Measurements from ENCODE around the gene LMAN1L. TPM values are rescaled to one million over a fixed set of nuclear protein-coding genes. Genes with fewer than 3 reads are reported as not detected.

LMAN1L gene
- total RNA-seq (under 1 TPM in 1 of 2 donors, not detected in 1; 0.08 TPM), polyA plus RNA-seq (not detected)

DNA sequence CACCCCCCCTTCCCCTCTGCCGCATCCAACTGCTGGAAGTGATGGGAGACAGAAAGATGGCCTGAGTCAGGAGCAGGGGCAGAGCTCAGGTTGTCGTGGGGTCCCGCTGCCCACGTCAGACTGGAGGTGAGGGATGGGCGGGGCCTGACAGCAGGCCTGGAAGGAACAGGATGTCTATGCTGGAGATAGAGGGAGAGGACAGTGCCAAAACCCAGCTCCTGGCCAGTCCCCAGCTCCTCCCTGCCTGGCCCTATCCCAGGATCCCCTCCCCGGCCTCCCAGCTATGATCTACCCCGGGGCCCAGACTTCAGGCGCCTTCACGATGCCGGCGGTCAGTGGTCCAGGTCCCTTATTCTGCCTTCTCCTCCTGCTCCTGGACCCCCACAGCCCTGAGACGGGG is at the start of gene LMAN1L:
Gene LMAN1L (plus strand): TSS at position 303 of the 400 bp plus-strand sequence. CDS start 20 bp downstream, at position 323.
- TF ChIP-seq, protein P1, sequence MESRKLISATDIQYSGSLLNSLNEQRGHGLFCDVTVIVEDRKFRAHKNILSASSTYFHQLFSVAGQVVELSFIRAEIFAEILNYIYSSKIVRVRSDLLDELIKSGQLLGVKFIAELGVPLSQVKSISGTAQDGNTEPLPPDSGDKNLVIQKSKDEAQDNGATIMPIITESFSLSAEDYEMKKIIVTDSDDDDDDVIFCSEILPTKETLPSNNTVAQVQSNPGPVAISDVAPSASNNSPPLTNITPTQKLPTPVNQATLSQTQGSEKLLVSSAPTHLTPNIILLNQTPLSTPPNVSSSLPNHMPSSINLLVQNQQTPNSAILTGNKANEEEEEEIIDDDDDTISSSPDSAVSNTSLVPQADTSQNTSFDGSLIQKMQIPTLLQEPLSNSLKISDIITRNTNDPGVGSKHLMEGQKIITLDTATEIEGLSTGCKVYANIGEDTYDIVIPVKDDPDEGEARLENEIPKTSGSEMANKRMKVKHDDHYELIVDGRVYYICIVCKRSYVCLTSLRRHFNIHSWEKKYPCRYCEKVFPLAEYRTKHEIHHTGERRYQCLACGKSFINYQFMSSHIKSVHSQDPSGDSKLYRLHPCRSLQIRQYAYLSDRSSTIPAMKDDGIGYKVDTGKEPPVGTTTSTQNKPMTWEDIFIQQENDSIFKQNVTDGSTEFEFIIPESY (IDR thresholded peaks at IDR 0.05) = no peak
- TF ChIP-seq YY1 (IDR thresholded peaks at IDR 0.05) = no peak
- TF ChIP-seq JUND (IDR thresholded peaks at IDR 0.05) = no peak
- TF ChIP-seq HNF4G (IDR thresholded peaks at IDR 0.05) = no peak

DNA sequence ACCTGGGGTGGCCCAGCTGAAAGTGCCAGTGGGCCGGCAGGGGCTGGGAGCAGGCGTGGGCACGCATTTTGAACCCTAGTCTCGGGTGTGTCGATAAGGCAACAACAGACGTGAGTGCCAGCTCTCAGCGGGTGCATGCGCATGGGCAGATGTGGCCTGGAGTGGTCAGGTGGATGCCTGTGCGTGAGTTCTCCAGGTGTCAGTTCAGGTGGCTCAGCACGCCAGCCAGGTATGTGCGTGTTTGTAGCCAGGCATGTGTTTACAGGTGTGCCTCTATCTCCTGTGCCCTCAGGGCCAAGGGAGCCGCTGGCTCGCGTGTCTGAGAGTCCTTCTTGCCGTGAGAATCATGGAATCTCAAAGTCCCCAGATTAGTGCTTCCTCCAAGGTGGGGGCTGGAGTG is 49.2 kb upstream of the LMAN1L start:
- TF ChIP-seq GABPA (IDR thresholded peaks at IDR 0.05 in 1 of 2, conservative IDR thresholded peaks at IDR 0.05 in 1 of 2) (no peak), SP1 (IDR thresholded peaks at IDR 0.05) (no peak), YY1 (IDR thresholded peaks at IDR 0.05) (no peak), FOXA1 (IDR thresholded peaks at IDR 0.05) (no peak), RAD21 (IDR thresholded peaks at IDR 0.05) (no peak), JUND (IDR thresholded peaks at IDR 0.05) (no peak), HNF4A (conservative IDR thresholded peaks at IDR 0.05) (no peak), HNF4G (IDR thresholded peaks at IDR 0.05) (no peak), TAF1 (conservative IDR thresholded peaks at IDR 0.05) (no peak), CTCF (IDR thresholded peaks at IDR 0.05; ENCODE audit: low read depth, low read length, missing input control) (no peak), NR2F2 (IDR thresholded peaks at IDR 0.05) (no peak)
- TF ChIP-seq, protein P1 (IDR thresholded peaks at IDR 0.05) = no peak
- TF ChIP-seq, protein P2, sequence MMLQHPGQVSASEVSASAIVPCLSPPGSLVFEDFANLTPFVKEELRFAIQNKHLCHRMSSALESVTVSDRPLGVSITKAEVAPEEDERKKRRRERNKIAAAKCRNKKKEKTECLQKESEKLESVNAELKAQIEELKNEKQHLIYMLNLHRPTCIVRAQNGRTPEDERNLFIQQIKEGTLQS (IDR thresholded peaks at IDR 0.05) = no peak
- TF ChIP-seq, protein P3, sequence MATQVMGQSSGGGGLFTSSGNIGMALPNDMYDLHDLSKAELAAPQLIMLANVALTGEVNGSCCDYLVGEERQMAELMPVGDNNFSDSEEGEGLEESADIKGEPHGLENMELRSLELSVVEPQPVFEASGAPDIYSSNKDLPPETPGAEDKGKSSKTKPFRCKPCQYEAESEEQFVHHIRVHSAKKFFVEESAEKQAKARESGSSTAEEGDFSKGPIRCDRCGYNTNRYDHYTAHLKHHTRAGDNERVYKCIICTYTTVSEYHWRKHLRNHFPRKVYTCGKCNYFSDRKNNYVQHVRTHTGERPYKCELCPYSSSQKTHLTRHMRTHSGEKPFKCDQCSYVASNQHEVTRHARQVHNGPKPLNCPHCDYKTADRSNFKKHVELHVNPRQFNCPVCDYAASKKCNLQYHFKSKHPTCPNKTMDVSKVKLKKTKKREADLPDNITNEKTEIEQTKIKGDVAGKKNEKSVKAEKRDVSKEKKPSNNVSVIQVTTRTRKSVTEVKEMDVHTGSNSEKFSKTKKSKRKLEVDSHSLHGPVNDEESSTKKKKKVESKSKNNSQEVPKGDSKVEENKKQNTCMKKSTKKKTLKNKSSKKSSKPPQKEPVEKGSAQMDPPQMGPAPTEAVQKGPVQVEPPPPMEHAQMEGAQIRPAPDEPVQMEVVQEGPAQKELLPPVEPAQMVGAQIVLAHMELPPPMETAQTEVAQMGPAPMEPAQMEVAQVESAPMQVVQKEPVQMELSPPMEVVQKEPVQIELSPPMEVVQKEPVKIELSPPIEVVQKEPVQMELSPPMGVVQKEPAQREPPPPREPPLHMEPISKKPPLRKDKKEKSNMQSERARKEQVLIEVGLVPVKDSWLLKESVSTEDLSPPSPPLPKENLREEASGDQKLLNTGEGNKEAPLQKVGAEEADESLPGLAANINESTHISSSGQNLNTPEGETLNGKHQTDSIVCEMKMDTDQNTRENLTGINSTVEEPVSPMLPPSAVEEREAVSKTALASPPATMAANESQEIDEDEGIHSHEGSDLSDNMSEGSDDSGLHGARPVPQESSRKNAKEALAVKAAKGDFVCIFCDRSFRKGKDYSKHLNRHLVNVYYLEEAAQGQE (IDR thresholded peaks at IDR 0.05) = no peak
- 38% methylated on average over 15 of the region's 15 CpGs for WGBS
- H3K36me3 ChIP-seq (ENCODE audit: control insufficient read depth in 4 of 4, insufficient read depth in 3 of 4, low read depth in 1 of 4, low read length in 3 of 4) = no peaks in the 10 kb centered on the region
- H3K27ac ChIP-seq (ENCODE audit: low read depth in 1 of 2, low read length in 2 of 2) = no peak overlapping the region
- H3K27me3 ChIP-seq (ENCODE audit: control insufficient read depth in 4 of 4, insufficient read depth in 4 of 4, low read length in 3 of 4) = no peaks in the 10 kb centered on the region
- DNase-seq (ENCODE audit: low spot score) = no peak
- no peaks in the 10 kb centered on the region for H3K9me3 ChIP-seq (ENCODE audit: control insufficient read depth in 4 of 4, low read length in 3 of 4)
- H3K4me3 ChIP-seq (ENCODE audit: low read depth in 1 of 3, low read length in 3 of 3) = no peak overlapping the region
- no peak overlapping the region for H3K9ac ChIP-seq (ENCODE audit: low read depth in 1 of 2, low read length in 2 of 2)
- peaks cover 3 to 9% (median 5%) of the 10 kb centered on the region in 4 donors for H3K4me1 ChIP-seq (ENCODE audit: control insufficient read depth in 4 of 4, insufficient read depth in 4 of 4, low read length in 3 of 4)

More for the DNA sequence above, at the start of gene LMAN1L:
- H3K36me3 ChIP-seq (ENCODE audit: control insufficient read depth in 4 of 4, insufficient read depth in 3 of 4, low read depth in 1 of 4, low read length in 3 of 4) = no peaks in the 10 kb centered on the region
- no peak within 1 kb of the TSS for H3K27ac ChIP-seq (ENCODE audit: low read depth in 1 of 2, low read length in 2 of 2)
- H3K27me3 ChIP-seq (ENCODE audit: control insufficient read depth in 4 of 4, insufficient read depth in 4 of 4, low read length in 3 of 4) = no peaks in the 10 kb centered on the region
- H3K9ac ChIP-seq (ENCODE audit: low read depth in 1 of 2, low read length in 2 of 2) = no peak within 1 kb of the TSS
- H3K4me1 ChIP-seq (ENCODE audit: control insufficient read depth in 4 of 4, insufficient read depth in 4 of 4, low read length in 3 of 4) = peaks cover 2 to 17% (median 7%) of the 10 kb centered on the region in 4 donors
- no peak for DNase-seq (ENCODE audit: low spot score)
- no peaks in the 10 kb centered on the region for H3K9me3 ChIP-seq (ENCODE audit: control insufficient read depth in 4 of 4, low read length in 3 of 4)
- H3K4me3 ChIP-seq (ENCODE audit: low read depth in 1 of 3, low read length in 3 of 3) = no peak within 1 kb of the TSS
- 81% methylated on average over 12 of the region's 12 CpGs for WGBS
